Stimulated activated CD8-positive, alpha-beta memory T cell treated with anti-CD3 and anti-CD28 coated beads, Interleukin-12 subunit alpha, Interleukin-12 subunit beta, amount 100 ng/mL, for 24 hours (primary cell): ENCODE results near the gene TSPAN32.
A peak's percentile ranks its signal among the peaks of the same experiment; 100 is the strongest.

ENCODE experiments used
- DNase-seq: peaks from one replicate; pipeline ENCODE4 v3.0.0-alpha.2; 2020; ENCODE audit errors: extremely low read depth

Gene TSPAN32

GRCh38 chr11:2303627-2304505, 2.1 kb downstream of the TSPAN32 start:
- DNase-seq: no peak

GRCh38 chr11:2304506-2305139, 2.8 kb downstream of the TSPAN32 start:
- no peak for DNase-seq

GRCh38 chr11:2305140-2305778, 3.4 kb downstream of the TSPAN32 start:
- DNase-seq: peak; percentile 74

- DNase-seq: no peak
These were observed 4.1 kb downstream of the TSPAN32 start for GRCh38 chr11:2305788-2306451.

GRCh38 chr11:2306452-2306823, 4.6 kb downstream of the TSPAN32 start:
- DNase-seq: no peak

- no peak for DNase-seq
These were observed 5.2 kb downstream of the TSPAN32 start for GRCh38 chr11:2306877-2307500.

GRCh38 chr11:2307501-2308331, 5.9 kb downstream of the TSPAN32 start:
- DNase-seq: no peak

GRCh38 chr11:2308713-2309112, 6.9 kb downstream of the TSPAN32 start:
- no peak for DNase-seq

GRCh38 chr11:2309251-2310072, 7.6 kb downstream of the TSPAN32 start:
- DNase-seq: no peak

- no peak for DNase-seq
These were observed 8.4 kb downstream of the TSPAN32 start for GRCh38 chr11:2310073-2310785.

- no peak for DNase-seq
These were observed 9.1 kb downstream of the TSPAN32 start for GRCh38 chr11:2310786-2311352.

GRCh38 chr11:2311353-2312133, 9.7 kb downstream of the TSPAN32 start:
- DNase-seq: no peak

- no peak for DNase-seq
These were observed 10.6 kb downstream of the TSPAN32 start for GRCh38 chr11:2312232-2313042.

GRCh38 chr11:2313051-2313951, 11.5 kb downstream of the TSPAN32 start:
- no peak for DNase-seq

GRCh38 chr11:2314136-2314524, 12.3 kb downstream of the TSPAN32 start:
- DNase-seq: no peak
